Activated CD8-positive, alpha-beta memory T cell treated with anti-CD3 and anti-CD28 coated beads for 4 hours (primary cell): ENCODE data around the gene ATP8B4.

Experiments
- DNase-seq, 2 donors: peaks; one replicate each; pipeline ENCODE4 v3.0.0-alpha.2; 2020; ENCODE audit warnings: low read depth in 2 of 2

ATP8B4 gene

GRCh38 chr15:50064673-50065072, 54.4 kb downstream of the ATP8B4 start:
- DNase-seq = no peak

- no peak for DNase-seq
Observed at GRCh38 chr15:50063226-50063625, 55.8 kb downstream of the ATP8B4 start.

GRCh38 chr15:50061503-50061902, 57.5 kb downstream of the ATP8B4 start:
- no peak for DNase-seq

GRCh38 chr15:50059883-50060282, 59.1 kb downstream of the ATP8B4 start:
- no peak for DNase-seq

GRCh38 chr15:50059203-50059772, 59.7 kb downstream of the ATP8B4 start:
- DNase-seq = no peak

- DNase-seq = no peak
Observed at GRCh38 chr15:50057905-50058639, 61.0 kb downstream of the ATP8B4 start.

- DNase-seq = no peak
Observed at GRCh38 chr15:50057196-50057595, 61.8 kb downstream of the ATP8B4 start.

GRCh38 chr15:50055750-50056157, 63.3 kb downstream of the ATP8B4 start:
- DNase-seq = no peak

- DNase-seq = no peak
Observed at GRCh38 chr15:50055332-50055731, 63.7 kb downstream of the ATP8B4 start.

GRCh38 chr15:50053055-50053856, 65.8 kb downstream of the ATP8B4 start:
- no peak for DNase-seq

GRCh38 chr15:50051811-50052419, 67.1 kb downstream of the ATP8B4 start:
- no peak for DNase-seq

GRCh38 chr15:50050986-50051743, 67.9 kb downstream of the ATP8B4 start:
- DNase-seq = no peak

- no peak for DNase-seq
Observed at GRCh38 chr15:50049871-50050270, 69.2 kb downstream of the ATP8B4 start.

- DNase-seq = no peak
Observed at GRCh38 chr15:50046867-50047266, 72.2 kb downstream of the ATP8B4 start.

- DNase-seq = no peak
Observed at GRCh38 chr15:50046159-50046558, 72.9 kb downstream of the ATP8B4 start.

- DNase-seq = no peak
Observed at GRCh38 chr15:50044904-50045303, 74.1 kb downstream of the ATP8B4 start.

GRCh38 chr15:50044406-50044805, 74.6 kb downstream of the ATP8B4 start:
- no peak for DNase-seq

- no peak for DNase-seq
Observed at GRCh38 chr15:50042775-50043174, 76.3 kb downstream of the ATP8B4 start.

- no peak for DNase-seq
Observed at GRCh38 chr15:50030456-50030855, 88.6 kb downstream of the ATP8B4 start.

GRCh38 chr15:50028326-50028725, 90.7 kb downstream of the ATP8B4 start:
- DNase-seq = no peak

- DNase-seq = no peak
Observed at GRCh38 chr15:50024281-50024680, 94.8 kb downstream of the ATP8B4 start.

GRCh38 chr15:50018491-50018890, 100.5 kb downstream of the ATP8B4 start:
- no peak for DNase-seq
